Measurements from ENCODE around the gene HOXA5. TPM values are rescaled to one million over a fixed set of nuclear protein-coding genes. Genes with fewer than 3 reads are reported as not detected.

Gene HOXA5
- total and polyA plus RNA-seq, 5 donors from 2014 or later, result not detected

DNA sequence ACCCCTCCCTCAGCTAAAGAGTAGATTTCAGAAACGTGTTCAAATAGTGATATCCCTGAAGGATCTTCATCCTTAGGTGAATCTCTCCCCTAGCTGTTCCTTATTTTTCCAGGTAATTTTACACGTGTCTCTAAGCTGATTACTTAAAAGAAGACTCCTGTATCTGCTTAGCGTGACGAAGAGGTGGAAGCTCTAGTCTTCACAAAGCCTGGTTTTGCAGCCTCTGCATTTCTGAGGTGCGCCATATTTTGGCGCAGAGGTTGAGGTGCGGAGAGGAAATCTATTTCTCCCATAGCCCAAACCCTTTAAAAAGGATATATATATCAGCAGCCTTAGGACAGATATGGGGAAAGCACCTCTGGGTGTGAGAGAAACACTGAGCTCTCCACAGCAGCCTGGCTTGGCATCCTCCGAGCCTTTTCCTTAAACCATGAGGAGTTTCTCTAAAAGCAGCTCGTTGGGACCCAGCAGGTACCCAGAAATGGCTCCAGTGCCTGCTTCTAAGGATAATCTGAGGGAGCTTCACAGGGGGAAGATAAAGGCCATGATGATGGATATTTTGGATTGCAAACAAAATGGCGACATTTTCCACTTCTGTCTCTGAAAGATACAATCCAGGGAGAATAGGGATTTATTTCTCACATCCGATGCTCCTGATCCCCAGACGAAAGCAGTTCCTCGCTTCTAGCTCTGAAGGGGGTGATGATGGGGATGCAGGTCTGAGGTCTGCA lies 38.0 kb downstream of the HOXA5 start:
- ATAC-seq (ENCODE audit: low read depth in 2 of 2) (no peak), DNase-seq (no peak)
- Mint-ChIP-seq H3K9me3 (peaks cover 0 to 5% (median 1%) of the 10 kb centered on the region in 7 donors), H3K4me3 (no peak overlapping the region), H3K36me3 (peaks cover 11% of the 10 kb centered on the region), H3K4me1 (peaks cover under 1 to 24% (median 10%) of the 10 kb centered on the region in 4 donors), H3K27me3 (peaks cover 49% of the 10 kb centered on the region), H3K27ac (no peak overlapping the region)
- peaks cover 16% of the 10 kb centered on the region for H3K27me3 ChIP-seq (ENCODE audit: control insufficient read depth, insufficient read depth, low read length)
- peaks cover 12% of the 10 kb centered on the region for H3K4me1 ChIP-seq (ENCODE audit: control insufficient read depth, insufficient read depth, low read length, poor library complexity, severe bottlenecking)
- no peak overlapping the region for H3K27ac ChIP-seq (ENCODE audit: insufficient read depth, low read length, poor library complexity, severe bottlenecking)
- H3K9me3 ChIP-seq (ENCODE audit: control insufficient read depth in 2 of 2, low read length in 2 of 2), result no peaks in the 10 kb centered on the region
- H3K4me3 ChIP-seq (ENCODE audit: low read depth, low read length), result no peak overlapping the region
- no peaks in the 10 kb centered on the region for H3K36me3 ChIP-seq (ENCODE audit: control insufficient read depth, insufficient read depth, low read length)

DNA sequence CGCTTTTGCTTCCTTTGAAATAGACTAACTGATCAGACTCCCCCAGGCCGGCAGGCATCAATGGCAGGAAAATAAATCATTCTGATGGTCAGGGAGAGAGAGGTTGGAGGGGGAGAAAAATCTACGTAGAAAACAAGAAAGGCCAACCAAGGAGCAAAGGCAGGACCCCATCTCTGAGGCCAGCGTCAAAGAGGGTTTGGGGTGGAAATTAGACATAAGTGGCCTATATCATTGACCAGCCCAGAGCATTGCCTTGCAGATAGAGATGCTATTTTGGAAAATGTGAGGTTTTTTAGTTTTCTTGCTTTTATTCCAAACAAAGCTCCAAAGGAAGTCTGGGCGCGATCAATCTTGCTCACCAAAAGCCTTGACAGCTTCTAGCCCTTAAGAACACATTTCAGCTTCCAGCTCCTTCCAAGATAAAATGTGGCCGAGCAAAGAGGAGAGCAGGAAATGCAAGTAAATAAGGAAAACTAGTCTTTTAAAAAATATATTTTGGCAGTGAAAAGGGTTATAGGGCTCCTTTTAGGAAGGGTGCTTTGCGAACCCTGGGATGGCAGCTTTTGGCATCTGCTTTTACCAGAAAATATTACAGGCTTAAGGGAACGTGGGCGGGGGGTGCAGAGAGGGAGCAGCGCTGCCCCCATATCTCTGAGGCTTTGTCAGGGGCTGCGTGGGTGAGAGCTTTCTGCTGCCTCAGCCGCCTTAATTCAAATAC lies 39.0 kb downstream of the HOXA5 start:
- Histone ChIP-seq H3K4me1 (ENCODE audit: control insufficient read depth, insufficient read depth, low read length, poor library complexity, severe bottlenecking) (peaks cover 12% of the 10 kb centered on the region), H3K27ac (ENCODE audit: insufficient read depth, low read length, poor library complexity, severe bottlenecking) (no peak overlapping the region), H3K4me3 (ENCODE audit: low read depth, low read length) (no peak overlapping the region), H3K27me3 (ENCODE audit: control insufficient read depth, insufficient read depth, low read length) (peaks cover 16% of the 10 kb centered on the region), H3K9me3 (ENCODE audit: control insufficient read depth in 2 of 2, low read length in 2 of 2) (no peaks in the 10 kb centered on the region), H3K36me3 (ENCODE audit: control insufficient read depth, insufficient read depth, low read length) (no peaks in the 10 kb centered on the region)
- ATAC-seq (ENCODE audit: low read depth in 2 of 2), result no peak
- no peak for DNase-seq
- Mint-ChIP-seq H3K36me3 (peaks cover 21% of the 10 kb centered on the region), H3K9me3 (peaks cover 0 to 7% (median 1%) of the 10 kb centered on the region in 7 donors), H3K27ac (no peak overlapping the region), H3K4me3 (peak overlapping the region in 1 of 4 donors; percentile 1), H3K4me1 (peaks cover 8 to 27% (median 10%) of the 10 kb centered on the region in 4 donors), H3K27me3 (peaks cover 54% of the 10 kb centered on the region)

DNA sequence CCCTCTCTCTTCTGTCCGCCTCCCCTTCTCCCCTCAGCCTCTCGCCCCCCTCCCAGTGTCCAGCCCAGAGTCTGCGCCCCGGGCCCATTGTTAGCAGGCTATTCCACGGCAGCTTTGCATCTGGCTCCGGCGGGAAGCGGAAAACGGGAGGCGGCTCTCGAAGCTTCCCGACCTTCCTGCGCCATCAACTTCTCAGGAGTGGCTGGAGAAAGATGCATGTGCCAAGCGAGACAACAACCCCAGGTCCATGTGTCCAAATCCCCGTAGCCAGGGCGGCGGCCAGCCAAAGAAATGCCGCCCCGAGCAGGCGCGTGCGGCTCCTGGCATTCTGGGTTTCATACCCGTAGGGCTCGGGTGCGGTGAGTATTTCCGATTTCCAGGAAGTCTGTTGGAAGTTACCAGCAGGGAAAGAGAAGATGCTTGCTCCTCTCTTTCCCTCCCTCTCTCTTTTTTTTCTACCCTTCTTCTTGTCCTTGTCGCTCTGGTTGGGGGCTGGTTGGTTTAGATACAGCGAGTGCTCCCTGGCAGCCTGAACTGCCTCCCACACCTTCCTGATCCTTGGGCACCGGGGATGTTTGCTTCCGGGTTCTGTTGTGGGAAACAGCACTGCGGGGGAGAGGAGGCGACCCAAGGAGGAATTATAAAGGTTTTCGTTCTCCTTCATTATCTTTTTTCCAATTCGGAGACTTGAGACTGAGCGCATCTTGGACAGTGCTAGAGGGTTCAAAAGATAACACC lies 39.8 kb downstream of the HOXA5 start:
- DNase-seq (no peak), ATAC-seq (ENCODE audit: low read depth in 2 of 2) (no peak)
- Histone ChIP-seq H3K27ac (ENCODE audit: insufficient read depth, low read length, poor library complexity, severe bottlenecking) (no peak overlapping the region), H3K36me3 (ENCODE audit: control insufficient read depth, insufficient read depth, low read length) (no peaks in the 10 kb centered on the region), H3K4me1 (ENCODE audit: control insufficient read depth, insufficient read depth, low read length, poor library complexity, severe bottlenecking) (peaks cover 12% of the 10 kb centered on the region), H3K4me3 (ENCODE audit: low read depth, low read length) (no peak overlapping the region), H3K27me3 (ENCODE audit: control insufficient read depth, insufficient read depth, low read length) (peaks cover 18% of the 10 kb centered on the region), H3K9me3 (ENCODE audit: control insufficient read depth in 2 of 2, low read length in 2 of 2) (no peaks in the 10 kb centered on the region)
- peaks cover 60% of the 10 kb centered on the region for H3K27me3 Mint-ChIP-seq
- H3K4me1 Mint-ChIP-seq, result peaks cover 8 to 33% (median 11%) of the 10 kb centered on the region in 4 donors
- no peak overlapping the region for H3K27ac Mint-ChIP-seq
- peaks cover 22% of the 10 kb centered on the region for H3K36me3 Mint-ChIP-seq
- peaks cover 0 to 7% (median 0%) of the 10 kb centered on the region in 7 donors for H3K9me3 Mint-ChIP-seq
- peak overlapping the region in 2 of 4 donors; percentile 1 to 76 for H3K4me3 Mint-ChIP-seq

DNA sequence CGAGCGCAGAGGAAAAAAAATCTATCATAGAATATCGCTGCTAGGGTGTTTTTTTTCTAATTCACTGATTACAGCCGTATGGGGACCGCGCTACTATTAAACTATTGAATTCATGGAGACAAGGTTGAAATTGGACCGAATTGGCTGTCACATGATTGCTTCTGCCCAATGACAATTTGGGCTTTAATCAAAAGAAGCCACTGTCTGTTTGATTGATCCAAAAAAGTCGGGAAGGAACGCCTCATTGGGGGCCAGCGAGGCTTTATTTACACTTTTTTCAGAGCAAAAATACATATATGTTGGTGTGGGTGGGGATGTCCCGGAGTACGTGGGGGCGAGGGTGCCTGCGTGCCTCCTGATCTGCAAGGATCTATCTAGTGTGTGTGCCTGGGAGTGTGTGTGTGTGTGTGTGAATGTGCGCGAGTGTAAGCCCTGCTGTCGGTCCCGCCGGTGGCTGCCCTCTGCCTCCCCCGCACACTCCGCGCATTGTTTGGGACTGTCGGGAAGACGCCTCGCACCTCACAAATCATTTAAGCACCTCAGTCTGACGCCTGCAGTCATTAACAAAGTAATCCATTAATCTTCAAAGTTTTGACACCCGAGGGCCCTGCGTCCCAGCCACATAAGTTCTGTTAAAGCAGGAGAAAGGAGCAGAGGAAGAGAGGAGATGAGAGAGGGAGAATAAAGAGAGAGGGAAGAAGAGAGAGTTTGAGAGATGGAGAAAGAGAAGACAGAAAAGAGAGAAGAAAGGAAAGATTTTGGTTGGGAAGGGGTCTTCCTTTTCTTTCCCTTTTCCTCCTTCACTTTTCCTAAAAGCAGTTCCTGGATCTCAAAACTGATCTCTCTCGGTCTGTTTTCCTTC lies 40.7 kb downstream of the HOXA5 start, which contains the start of gene HOXA2:
Gene HOXA2 (minus strand): TSS at position 103 of the 862 bp plus-strand sequence. CDS start 183 bp downstream, outside the sequence.
- Mint-ChIP-seq H3K27me3 (peaks cover 63% of the 10 kb centered on the region), H3K36me3 (peaks cover 22% of the 10 kb centered on the region), H3K4me1 (peaks cover 8 to 40% (median 12%) of the 10 kb centered on the region in 4 donors), H3K4me3 (peak within 1 kb of the TSS in 3 of 4 donors; percentile 23 to 76 (median 47)), H3K9me3 (peaks cover 0 to 7% (median 0%) of the 10 kb centered on the region in 7 donors), H3K27ac (no peak within 1 kb of the TSS)
- no peaks in the 10 kb centered on the region for H3K9me3 ChIP-seq (ENCODE audit: control insufficient read depth in 2 of 2, low read length in 2 of 2)
- no peak within 1 kb of the TSS for H3K4me3 ChIP-seq (ENCODE audit: low read depth, low read length)
- H3K27ac ChIP-seq (ENCODE audit: insufficient read depth, low read length, poor library complexity, severe bottlenecking), result no peak within 1 kb of the TSS
- H3K36me3 ChIP-seq (ENCODE audit: control insufficient read depth, insufficient read depth, low read length), result no peaks in the 10 kb centered on the region
- H3K4me1 ChIP-seq (ENCODE audit: control insufficient read depth, insufficient read depth, low read length, poor library complexity, severe bottlenecking), result peaks cover 12% of the 10 kb centered on the region
- ATAC-seq (ENCODE audit: low read depth in 2 of 2) (no peak), DNase-seq (no peak)
- H3K27me3 ChIP-seq (ENCODE audit: control insufficient read depth, insufficient read depth, low read length), result peaks cover 18% of the 10 kb centered on the region

DNA sequence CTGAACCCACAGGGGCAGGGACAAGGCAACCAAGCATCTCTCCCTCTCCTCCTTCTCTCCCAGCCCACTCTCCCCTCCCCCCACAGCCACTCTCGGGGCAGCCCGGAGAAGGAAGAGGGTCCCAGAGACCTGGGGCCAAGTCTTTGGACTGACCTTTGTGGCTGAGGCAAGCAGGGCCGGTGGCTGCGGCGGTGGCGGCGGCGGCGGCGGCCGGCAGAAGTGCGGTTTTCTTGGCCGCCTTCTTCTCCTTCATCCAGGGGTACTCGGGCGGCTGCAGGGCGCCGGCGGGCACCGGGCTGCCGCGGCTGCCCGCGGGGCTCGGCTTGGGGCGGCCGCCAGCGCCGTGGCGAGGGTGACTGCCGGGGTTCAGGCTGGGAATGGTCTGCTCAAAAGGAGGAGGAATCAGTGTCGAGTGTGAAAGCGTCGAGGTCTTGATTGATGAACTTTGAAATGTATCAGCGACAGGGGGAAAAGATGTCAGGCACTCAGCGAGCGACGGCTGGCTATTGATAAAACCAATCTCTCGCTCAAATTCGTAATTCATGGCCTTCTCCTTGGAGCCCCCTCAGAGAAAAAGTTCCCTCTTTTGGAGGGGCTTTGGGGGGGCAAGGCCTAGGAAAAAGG lies 41.4 kb downstream of the HOXA5 start:
- Histone ChIP-seq H3K27ac (ENCODE audit: insufficient read depth, low read length, poor library complexity, severe bottlenecking) (no peak overlapping the region), H3K4me1 (ENCODE audit: control insufficient read depth, insufficient read depth, low read length, poor library complexity, severe bottlenecking) (peaks cover 20% of the 10 kb centered on the region), H3K4me3 (ENCODE audit: low read depth, low read length) (no peak overlapping the region), H3K27me3 (ENCODE audit: control insufficient read depth, insufficient read depth, low read length) (peaks cover 18% of the 10 kb centered on the region), H3K36me3 (ENCODE audit: control insufficient read depth, insufficient read depth, low read length) (no peaks in the 10 kb centered on the region), H3K9me3 (ENCODE audit: control insufficient read depth in 2 of 2, low read length in 2 of 2) (no peaks in the 10 kb centered on the region)
- no peak for DNase-seq
- Mint-ChIP-seq H3K4me1 (peaks cover 8 to 48% (median 17%) of the 10 kb centered on the region in 4 donors), H3K27ac (no peak overlapping the region), H3K9me3 (peaks cover 0 to 7% (median 0%) of the 10 kb centered on the region in 7 donors), H3K27me3 (peaks cover 70% of the 10 kb centered on the region), H3K4me3 (peak overlapping the region in 3 of 4 donors; percentile 23 to 76 (median 39)), H3K36me3 (peaks cover 22% of the 10 kb centered on the region)
- ATAC-seq (ENCODE audit: low read depth in 2 of 2), result no peak

DNA sequence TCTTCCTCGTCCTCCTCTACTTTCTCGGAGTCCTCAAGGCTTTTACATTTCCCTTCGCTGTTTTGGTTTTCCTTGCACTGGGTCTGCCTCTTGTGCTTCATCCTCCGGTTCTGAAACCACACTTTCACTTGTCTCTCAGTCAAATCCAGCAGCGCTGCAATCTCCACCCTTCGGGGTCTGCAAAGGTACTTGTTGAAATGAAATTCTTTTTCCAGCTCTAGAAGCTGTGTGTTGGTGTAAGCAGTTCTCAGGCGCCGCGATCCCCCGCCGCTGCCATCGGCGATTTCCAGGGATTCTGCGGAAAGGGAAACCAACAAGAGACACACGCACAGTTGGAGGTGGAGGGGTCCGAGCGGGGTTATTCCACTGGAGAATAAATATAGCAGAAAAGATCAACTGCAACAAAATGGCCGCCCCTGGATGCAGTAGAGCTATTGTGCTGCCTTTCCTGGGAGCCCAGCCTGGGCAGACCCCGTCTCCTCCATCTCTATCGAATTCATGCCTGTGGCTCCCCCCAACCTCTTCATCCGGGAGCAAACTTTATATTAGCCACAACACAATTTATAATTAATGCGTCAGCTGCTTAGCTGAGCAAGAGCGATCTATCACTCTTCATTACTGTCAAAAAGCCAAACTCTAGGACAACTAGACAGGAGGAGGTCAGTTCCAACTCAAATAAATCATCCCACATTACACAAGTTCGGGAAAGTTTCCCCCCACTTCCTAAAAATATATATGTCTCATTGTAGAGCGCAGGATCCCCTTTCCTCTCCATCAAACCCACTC lies 42.1 kb downstream of the HOXA5 start:
- H3K27me3 ChIP-seq (ENCODE audit: control insufficient read depth, insufficient read depth, low read length), result peaks cover 18% of the 10 kb centered on the region
- ATAC-seq (ENCODE audit: low read depth in 2 of 2), result no peak

More for the DNA sequence above, 42.1 kb downstream of the HOXA5 start:
- Mint-ChIP-seq H3K27ac (no peak overlapping the region), H3K27me3 (peaks cover 72% of the 10 kb centered on the region), H3K4me3 (peak overlapping the region in 3 of 4 donors; percentile 1 to 45 (median 23)), H3K4me1 (peaks cover 8 to 50% (median 18%) of the 10 kb centered on the region in 4 donors), H3K36me3 (peaks cover 22% of the 10 kb centered on the region), H3K9me3 (peaks cover 0 to 7% (median 0%) of the 10 kb centered on the region in 7 donors)
- Histone ChIP-seq H3K9me3 (ENCODE audit: control insufficient read depth in 2 of 2, low read length in 2 of 2) (no peaks in the 10 kb centered on the region), H3K36me3 (ENCODE audit: control insufficient read depth, insufficient read depth, low read length) (no peaks in the 10 kb centered on the region), H3K27ac (ENCODE audit: insufficient read depth, low read length, poor library complexity, severe bottlenecking) (no peak overlapping the region), H3K4me3 (ENCODE audit: low read depth, low read length) (no peak overlapping the region), H3K4me1 (ENCODE audit: control insufficient read depth, insufficient read depth, low read length, poor library complexity, severe bottlenecking) (peaks cover 23% of the 10 kb centered on the region)
- DNase-seq, result no peak
